DLD1 (cell line): Measurements from ENCODE around the gene C16orf74.

Experiments used
- in situ Hi-C: cut with HindIII; loops from 2 replicates; pipeline ENCODE4 v1.10.0; 2017; ENCODE audit warnings: low sequenced_read_pairs

Gene C16orf74

GRCh38 chr16:85774811-85775210, 23.9 kb upstream of the C16orf74 start:
- in situ Hi-C loops = no loop called here

DNA sequence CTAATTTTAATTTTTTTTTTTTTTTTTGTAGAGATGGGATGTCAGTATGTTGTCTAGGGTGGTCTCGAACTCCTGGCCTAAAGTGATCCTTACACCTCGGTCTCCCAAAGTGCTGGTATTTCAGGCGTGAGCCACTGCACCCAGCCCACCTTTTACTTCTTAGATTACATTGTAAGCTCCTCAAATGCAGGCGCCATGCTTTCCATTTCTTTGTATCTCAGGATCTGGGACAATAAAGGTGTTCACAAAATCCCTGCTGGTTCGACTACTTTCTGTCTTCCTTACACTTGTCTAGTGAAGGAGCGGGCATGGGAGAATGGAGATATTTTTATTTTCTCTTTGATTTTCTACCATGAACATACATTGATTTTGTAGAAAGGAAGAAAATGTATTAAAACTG, 23.2 kb upstream of the C16orf74 start:
- in situ Hi-C loops = no loop called here

- in situ Hi-C loops = no loop called here
Observed at GRCh38 chr16:85773044-85773443, 22.1 kb upstream of the C16orf74 start.

DNA sequence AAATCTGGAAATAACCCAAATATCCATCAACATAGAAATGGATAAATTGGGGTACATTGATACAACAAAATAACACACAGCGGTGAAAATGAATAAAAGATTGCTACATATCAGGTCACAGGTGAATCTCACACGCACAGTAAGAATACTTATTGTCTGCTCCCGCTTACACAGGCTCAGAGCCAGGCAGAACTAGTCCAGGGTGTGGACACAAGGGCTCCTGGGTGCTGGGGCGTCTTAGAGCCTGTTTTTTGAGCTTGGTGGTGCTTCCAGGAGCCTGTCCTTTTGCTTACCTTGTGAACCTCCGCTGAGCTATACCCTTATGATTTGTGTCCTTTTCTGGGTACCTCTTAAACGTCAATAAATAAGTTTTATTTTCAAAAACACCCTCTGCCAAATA, 19.8 kb upstream of the C16orf74 start:
- in situ Hi-C loops = no loop called here

DNA sequence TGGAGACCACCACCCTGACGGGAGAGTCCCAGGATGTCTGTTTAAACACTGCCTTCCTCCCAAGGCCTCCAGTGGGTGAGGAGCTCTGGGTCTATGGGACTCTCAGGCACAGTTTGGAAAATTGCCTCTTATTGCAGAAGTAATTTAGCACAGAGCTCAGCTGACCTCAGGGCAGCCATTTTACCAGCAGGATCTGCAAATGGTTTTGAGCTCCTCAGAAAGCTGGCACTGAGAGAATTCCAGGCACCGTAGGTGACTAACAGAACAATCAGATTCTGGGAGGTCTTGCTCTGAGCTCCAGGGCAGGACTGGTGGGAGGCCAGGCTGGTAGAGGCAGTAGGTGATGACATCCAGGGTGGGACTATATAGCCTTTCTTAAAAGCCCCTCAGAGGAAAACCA, 17.3 kb upstream of the C16orf74 start:
- in situ Hi-C loops = no loop called here

- in situ Hi-C loops = no loop called here
Observed at GRCh38 chr16:85767531-85767930, 16.6 kb upstream of the C16orf74 start.

DNA sequence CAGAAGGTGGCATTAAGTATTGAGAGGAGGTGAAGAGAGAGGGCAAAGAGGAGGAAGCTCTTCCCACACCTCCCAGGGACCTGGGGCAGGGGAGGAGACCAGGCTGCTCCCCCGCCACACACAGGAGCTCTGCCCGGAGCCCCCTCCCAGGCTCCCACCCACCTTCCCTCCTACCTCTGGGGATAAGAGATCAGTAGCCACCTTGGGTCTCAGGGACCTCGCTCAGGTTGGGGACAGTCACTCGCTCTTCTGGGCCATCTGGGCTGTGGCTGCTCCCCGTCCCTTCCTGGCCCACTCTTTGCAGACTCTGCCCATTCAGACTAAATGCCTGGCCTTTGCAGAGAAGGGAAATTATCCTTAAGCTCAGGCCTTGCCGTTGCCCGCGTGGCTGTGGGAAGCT, 14.9 kb upstream of the C16orf74 start:
- in situ Hi-C loops = no loop called here

DNA sequence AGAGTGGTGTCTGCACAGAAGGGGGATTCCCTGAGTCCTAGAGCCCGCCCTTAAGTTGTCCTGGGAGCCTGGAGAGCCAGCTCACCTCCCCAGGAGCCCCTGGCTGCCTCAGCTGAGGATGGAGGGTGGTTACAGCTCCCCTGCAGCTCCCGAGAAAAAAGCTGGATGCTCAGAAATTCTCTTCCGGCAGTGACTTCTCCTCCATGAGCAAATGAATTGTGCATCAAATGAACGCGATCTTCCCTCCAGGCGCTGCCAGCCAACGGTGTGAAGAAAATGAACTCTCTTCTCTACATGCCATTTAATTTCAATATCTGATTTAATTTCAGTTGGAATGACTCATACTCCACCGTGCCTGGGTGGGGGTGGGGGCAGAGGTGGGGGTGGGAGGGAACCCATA, 14.3 kb upstream of the C16orf74 start:
- in situ Hi-C loops = no loop called here

DNA sequence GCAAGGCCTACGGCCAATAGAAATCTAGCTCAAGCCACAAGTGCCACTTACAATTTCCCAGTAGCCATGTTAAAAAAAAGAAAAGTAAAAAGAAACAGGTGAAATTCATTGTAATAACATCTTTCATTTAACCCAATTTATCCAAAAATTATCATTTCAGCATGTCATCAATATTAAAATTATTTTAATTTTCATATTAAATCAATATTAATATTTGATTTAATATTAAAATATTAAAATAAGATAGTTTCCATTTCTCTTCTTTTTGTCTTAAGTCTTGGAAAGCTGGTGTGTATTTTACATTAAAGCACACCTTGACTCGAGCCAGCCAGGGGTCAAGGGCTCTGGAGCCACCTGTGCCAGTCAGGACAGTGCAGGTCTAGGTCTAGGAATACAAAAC, 12.7 kb upstream of the C16orf74 start:
- in situ Hi-C loops = no loop called here

GRCh38 chr16:85762970-85763369, 12.1 kb upstream of the C16orf74 start:
- in situ Hi-C loops = no loop called here

DNA sequence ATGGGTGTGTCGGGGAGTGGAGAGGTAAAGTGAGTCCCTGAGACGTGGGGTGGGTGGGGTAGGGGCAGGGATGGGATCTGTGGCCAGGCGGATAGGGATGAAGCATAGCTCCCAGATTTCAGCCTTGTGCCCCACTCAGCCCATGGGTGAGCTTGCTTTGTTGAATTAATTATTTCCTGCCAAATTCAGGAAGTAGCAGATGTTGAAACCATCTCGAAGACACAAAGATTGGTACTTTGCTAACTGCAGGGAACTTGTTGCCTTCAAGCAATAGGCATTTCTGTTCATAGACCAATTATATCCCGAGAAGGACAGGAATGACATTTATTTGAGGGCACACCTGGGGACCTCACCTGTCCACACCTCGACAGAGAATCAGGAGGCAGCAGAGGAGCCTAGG, 11.0 kb upstream of the C16orf74 start:
- in situ Hi-C loops = no loop called here

- in situ Hi-C loops = no loop called here
Observed at GRCh38 chr16:85759631-85760419, 8.9 kb upstream of the C16orf74 start.

GRCh38 chr16:85759136-85759535, 8.2 kb upstream of the C16orf74 start:
- in situ Hi-C loops = no loop called here

GRCh38 chr16:85757341-85757822, 6.5 kb upstream of the C16orf74 start:
- in situ Hi-C loops = no loop called here

DNA sequence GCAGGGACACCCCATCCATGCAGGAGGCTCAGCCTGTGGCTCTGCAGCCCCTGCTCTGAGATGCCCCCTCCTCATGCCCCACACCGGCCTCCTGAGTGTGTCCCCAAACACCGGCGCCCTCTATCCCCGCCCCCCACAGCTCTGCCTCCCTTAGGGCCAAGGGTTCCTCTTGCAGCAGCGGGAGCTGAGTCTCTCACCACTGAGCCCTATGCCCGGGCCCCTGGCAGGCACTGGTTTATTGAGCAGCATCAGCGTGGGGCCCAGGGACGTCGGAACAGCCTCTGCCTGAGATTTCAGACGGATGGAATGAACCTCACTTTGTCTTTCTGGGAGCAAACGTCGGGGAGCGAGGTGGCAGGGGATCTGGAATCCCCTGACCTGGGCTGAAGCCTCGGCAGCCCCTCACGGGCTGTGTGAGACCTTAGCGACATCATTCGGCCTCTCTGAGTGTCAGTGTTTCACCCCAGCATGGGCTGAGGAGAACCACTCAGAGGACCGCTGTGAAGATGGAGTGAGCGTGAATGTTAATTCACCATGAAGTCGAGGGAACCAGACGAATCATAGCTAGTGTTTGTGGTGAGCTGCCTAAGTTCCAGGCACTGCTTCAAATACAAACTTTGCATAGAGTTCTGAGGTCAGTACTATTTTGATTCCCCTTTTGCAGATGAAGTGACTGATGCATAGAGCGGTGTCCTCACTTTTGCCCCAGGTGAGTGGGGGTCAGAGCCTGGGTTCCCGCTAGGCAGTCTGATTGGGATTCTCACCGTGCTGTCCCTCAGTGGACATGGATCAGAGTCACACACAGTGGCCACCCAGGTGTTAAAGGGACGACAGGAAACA, 5.3 kb upstream of the C16orf74 start:
- in situ Hi-C loops = no loop called here

DNA sequence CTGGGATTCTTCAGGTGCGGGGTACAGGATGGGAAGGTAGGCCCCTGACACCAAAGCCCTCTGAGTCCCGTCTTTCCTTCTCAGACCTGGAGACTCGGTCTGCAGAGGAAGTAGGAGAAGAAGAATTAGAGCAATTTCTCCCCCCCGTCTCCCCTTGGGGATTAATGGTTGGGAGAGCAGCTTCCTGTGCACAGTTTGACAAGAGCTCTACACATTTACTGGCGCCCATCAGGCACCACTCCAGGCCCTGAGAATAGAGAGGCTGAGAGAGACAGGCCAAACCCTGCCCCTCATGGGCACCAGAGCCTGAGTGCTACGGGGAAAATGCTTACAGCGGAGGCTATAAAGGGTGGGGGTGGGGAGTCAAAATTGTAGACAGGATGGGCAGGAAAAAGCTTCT, 3.5 kb upstream of the C16orf74 start:
- in situ Hi-C loops = no loop called here

GRCh38 chr16:85753976-85754375, 3.1 kb upstream of the C16orf74 start:
- in situ Hi-C loops = no loop called here

GRCh38 chr16:85753559-85753958, 2.7 kb upstream of the C16orf74 start:
- in situ Hi-C loops = no loop called here

DNA sequence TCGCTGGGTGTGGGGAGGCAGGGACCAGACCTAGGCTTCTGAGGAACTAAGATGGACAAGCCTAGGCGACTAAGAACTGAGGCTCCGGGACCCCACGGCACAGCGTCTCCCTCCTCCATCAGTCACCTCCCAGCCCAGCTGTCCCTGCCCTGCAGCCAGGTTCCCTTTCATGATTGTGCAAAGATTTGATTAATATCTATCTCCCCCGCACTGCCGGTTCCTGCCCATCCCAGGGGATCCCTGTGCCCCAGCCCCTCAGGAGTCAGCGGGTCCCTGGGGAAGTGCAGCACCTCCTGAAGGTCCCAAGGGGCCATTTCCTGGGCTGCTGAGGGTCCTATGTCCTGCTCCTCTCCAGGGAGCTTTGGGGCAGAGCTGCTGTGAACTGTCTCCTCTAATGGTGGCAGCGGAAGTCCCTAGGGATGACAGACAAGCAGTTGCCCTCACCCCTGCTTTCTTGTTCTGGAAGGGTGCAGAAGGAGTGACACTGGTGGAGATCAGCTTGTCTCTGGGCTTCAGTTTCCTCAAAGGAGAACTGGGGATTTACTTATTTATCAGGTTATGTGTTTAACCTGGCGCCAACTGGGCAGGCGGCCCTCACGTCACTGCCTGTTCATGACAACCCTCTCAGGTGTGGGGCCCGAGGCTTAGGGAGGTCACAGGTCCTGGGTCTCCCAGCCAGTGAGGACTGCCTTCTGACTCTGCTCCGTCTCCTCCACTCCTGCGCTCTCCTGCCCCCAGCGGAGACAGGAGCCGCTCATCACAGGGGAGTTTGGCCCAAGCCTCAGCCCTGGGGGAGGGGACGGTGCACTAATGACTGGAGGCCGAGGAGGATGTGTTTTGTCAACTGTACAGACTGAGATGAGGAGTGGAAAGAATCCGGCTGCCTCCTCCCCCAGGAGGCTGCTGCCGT, 1.9 kb upstream of the C16orf74 start:
- in situ Hi-C loops = no loop called here

- in situ Hi-C loops = no loop called here
Observed at GRCh38 chr16:85751698-85752501, 1.0 kb upstream of the C16orf74 start.
